ENCODE measurements around the gene BRF1.

BRF1 gene

GRCh38 chr14:105252552-105253328, 48.1 kb downstream of the BRF1 start:
- Histone ChIP-seq H3K27me3 (ENCODE audit: control insufficient read depth, insufficient read depth, low read length) (no peaks in the 10 kb centered on the region), H3K36me3 (ENCODE audit: control insufficient read depth, insufficient read depth, low read length) (no peaks in the 10 kb centered on the region), H3K9ac (no peak overlapping the region)

GRCh38 chr14:105251920-105252319, 48.9 kb downstream of the BRF1 start:
- Histone ChIP-seq H3K9ac (no peak overlapping the region), H3K27ac (no peak overlapping the region)
- TF ChIP-seq CTCF (IDR thresholded peaks at IDR 0.05) = no peak

More at GRCh38 chr14:105252552-105253328, 48.1 kb downstream of the BRF1 start:
- Histone ChIP-seq H3K4me3 (ENCODE audit: low read depth, low read length) (no peak overlapping the region), H3K9me3 (ENCODE audit: control insufficient read depth, low read length) (no peaks in the 10 kb centered on the region), H2AFZ (no peak overlapping the region), H3K4me2 (ENCODE audit: low read length) (no peak overlapping the region), H3K4me1 (no peaks in the 10 kb centered on the region), H3K79me2 (peaks cover 2% of the 10 kb centered on the region), H3K27ac (no peak overlapping the region)
- no peak for TF ChIP-seq CTCF (IDR thresholded peaks at IDR 0.05)

DNA sequence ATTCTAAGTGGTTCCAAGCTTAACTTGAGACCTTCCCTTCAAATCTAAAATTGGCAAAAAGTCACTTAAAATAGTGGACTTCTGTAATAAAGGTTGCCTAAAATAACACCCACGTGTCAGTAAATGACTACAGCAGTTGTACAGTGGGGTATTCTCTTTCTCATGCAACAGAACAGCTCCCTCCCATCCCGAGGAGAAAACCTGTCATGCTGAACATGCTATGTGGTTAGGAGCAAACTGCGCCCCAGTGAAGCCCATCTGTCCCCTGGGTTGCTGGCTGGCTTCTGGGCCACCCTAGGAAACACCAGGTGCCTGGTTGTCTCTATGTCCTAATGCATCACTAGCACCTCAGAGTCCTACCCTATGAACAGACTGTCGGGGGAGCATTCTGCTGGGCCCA, 49.8 kb downstream of the BRF1 start:
- Histone ChIP-seq H3K4me2 (ENCODE audit: low read length) (no peak overlapping the region), H3K27me3 (ENCODE audit: control insufficient read depth, insufficient read depth, low read length) (no peaks in the 10 kb centered on the region), H3K4me1 (no peaks in the 10 kb centered on the region), H3K27ac (no peak overlapping the region), H3K4me3 (ENCODE audit: low read depth, low read length) (no peak overlapping the region), H3K9me3 (ENCODE audit: control insufficient read depth, low read length) (no peaks in the 10 kb centered on the region), H3K79me2 (no peaks in the 10 kb centered on the region), H3K36me3 (ENCODE audit: control insufficient read depth, insufficient read depth, low read length) (no peaks in the 10 kb centered on the region), H3K9ac (no peak overlapping the region), H2AFZ (no peak overlapping the region)
- TF ChIP-seq CTCF (IDR thresholded peaks at IDR 0.05) = no peak

More at GRCh38 chr14:105251920-105252319, 48.9 kb downstream of the BRF1 start:
- Histone ChIP-seq H2AFZ (no peak overlapping the region), H3K4me2 (ENCODE audit: low read length) (no peak overlapping the region), H3K27me3 (ENCODE audit: control insufficient read depth, insufficient read depth, low read length) (no peaks in the 10 kb centered on the region), H3K4me1 (no peaks in the 10 kb centered on the region), H3K4me3 (ENCODE audit: low read depth, low read length) (no peak overlapping the region), H3K36me3 (ENCODE audit: control insufficient read depth, insufficient read depth, low read length) (no peaks in the 10 kb centered on the region), H3K79me2 (peaks cover 2% of the 10 kb centered on the region), H3K9me3 (ENCODE audit: control insufficient read depth, low read length) (no peaks in the 10 kb centered on the region)

DNA sequence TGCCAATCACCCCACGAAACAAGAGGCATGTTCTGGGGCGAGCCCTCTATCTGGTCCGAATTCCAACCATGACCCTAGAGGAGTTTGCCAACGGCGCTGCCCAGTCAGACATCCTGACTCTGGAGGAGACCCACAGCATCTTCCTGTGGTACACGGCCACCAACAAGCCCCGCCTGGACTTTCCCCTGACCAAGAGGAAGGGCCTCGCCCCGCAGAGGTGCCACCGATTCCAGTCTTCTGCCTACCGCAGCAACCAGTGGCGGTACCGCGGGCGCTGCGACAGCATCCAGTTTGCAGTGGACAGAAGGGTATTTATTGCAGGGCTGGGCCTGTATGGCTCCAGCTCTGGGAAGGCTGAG, 50.8 kb downstream of the BRF1 start:
- Histone ChIP-seq H3K79me2 (no peaks in the 10 kb centered on the region), H3K4me3 (ENCODE audit: low read depth, low read length) (no peak overlapping the region), H3K36me3 (ENCODE audit: control insufficient read depth, insufficient read depth, low read length) (no peaks in the 10 kb centered on the region), H3K4me1 (no peaks in the 10 kb centered on the region), H3K27ac (no peak overlapping the region), H3K9me3 (ENCODE audit: control insufficient read depth, low read length) (no peaks in the 10 kb centered on the region), H3K4me2 (ENCODE audit: low read length) (no peak overlapping the region), H3K9ac (no peak overlapping the region), H2AFZ (no peak overlapping the region), H3K27me3 (ENCODE audit: control insufficient read depth, insufficient read depth, low read length) (no peaks in the 10 kb centered on the region)
- no peak for TF ChIP-seq CTCF (IDR thresholded peaks at IDR 0.05)

Measured in parathyroid adenoma (tissue), 2 donors.